Right lobe of liver (tissue), 4 donors: Measurements from ENCODE around the gene HOXA10.

Experiments used
- POLR2A ChIP-seq: fragments of 450-650 bp; IDR thresholded peaks from one replicate; pipeline ENCODE4 v1.6.1; 2017; ENCODE audit warnings: antibody characterized with exemption, mild to moderate bottlenecking
- TF ChIP-seq, protein P1 (sequence below), 4 donors: fragments of 200-600 bp in 3 of 4; fragments of 450-650 bp in 1 of 4; IDR thresholded peaks; one replicate each; pipeline versions ENCODE4 v1.5.1 to v1.8.0; 2016 to 2022; ENCODE audit warnings: antibody characterized with exemption in 4 of 4, mild to moderate bottlenecking in 2 of 4
- donor health status: DM: no; HTN: no; CAD: no.
- donor health status: DM: no; HTN: no; CAD: no.
- donor health status: DM: no; HTN: yes; CAD: no.

DNA sequence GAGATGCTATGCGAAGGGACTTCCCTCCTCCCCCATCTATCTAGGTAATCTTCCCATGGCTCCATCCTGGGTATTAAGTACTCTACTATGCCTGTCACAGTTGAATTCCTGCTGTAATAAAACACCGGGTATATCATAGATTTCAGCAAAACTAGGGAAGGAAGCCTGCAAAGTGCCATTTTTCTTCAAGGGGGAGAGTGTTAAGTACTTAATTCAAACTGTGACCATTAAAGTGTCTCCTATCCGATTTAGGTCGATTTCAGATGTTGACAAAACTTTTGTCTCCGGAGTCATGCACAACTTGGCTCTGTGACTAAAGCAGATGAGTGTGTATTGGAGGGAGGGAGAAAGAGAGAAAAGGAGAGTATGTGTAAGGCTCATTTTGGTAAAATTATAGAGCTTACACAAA is 48.1 kb downstream of the HOXA10 start:
- TF ChIP-seq, protein P1, sequence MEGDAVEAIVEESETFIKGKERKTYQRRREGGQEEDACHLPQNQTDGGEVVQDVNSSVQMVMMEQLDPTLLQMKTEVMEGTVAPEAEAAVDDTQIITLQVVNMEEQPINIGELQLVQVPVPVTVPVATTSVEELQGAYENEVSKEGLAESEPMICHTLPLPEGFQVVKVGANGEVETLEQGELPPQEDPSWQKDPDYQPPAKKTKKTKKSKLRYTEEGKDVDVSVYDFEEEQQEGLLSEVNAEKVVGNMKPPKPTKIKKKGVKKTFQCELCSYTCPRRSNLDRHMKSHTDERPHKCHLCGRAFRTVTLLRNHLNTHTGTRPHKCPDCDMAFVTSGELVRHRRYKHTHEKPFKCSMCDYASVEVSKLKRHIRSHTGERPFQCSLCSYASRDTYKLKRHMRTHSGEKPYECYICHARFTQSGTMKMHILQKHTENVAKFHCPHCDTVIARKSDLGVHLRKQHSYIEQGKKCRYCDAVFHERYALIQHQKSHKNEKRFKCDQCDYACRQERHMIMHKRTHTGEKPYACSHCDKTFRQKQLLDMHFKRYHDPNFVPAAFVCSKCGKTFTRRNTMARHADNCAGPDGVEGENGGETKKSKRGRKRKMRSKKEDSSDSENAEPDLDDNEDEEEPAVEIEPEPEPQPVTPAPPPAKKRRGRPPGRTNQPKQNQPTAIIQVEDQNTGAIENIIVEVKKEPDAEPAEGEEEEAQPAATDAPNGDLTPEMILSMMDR (IDR thresholded peaks at IDR 0.05) = no peak
- no peak for TF ChIP-seq POLR2A
